Measurements from ENCODE around the gene CNTN1. TPM values are rescaled to one million over a fixed set of nuclear protein-coding genes. Genes with fewer than 3 reads are reported as not detected.

Gene CNTN1
- total and polyA plus RNA-seq, 2 of the 13 experiments (the other 11 are each of a cell fraction or from before 2014, with no cell fraction given): 0.01 to 0.07 TPM

DNA sequence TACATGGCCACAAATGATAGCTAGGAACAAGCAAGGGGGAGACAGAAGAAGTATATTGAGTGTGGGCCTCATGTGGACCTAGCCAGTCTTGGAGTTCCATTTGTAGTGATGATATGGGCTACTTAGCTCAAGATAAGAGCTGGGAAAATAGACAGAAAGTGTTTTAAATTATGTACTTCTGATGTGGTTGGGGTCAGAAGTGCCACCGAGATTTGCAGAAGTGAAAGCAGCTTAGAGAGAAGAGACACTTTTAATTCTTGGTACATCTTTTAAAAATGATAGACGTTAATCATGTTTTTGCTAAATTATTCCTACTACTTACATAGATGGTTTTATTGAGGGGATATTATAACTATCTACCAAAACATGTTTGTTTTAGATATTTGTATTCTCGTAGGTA lies 297.5 kb downstream of the CNTN1 start:
- Histone ChIP-seq H3K27me3 (ENCODE audit: control insufficient read depth in 1 of 2, insufficient read depth in 2 of 2, low read length in 2 of 2) (no peaks in the 10 kb centered on the region), H3K4me1 (ENCODE audit: insufficient read depth, low read length) (no peaks in the 10 kb centered on the region), H3K9ac (ENCODE audit: insufficient read depth, low read depth, low read length) (no peak overlapping the region), H2AFZ (ENCODE audit: low read length) (no peak overlapping the region), H3K36me3 (replicated peaks in 1 of 2; ENCODE audit: control insufficient read depth in 1 of 2, insufficient read depth in 2 of 2, low read length in 2 of 2) (no peaks in the 10 kb centered on the region), H3K4me3 (replicated peaks in 1 of 3; ENCODE audit: insufficient read depth in 1 of 3, low read depth in 2 of 3, low read length in 3 of 3) (no peak overlapping the region), H3K4me2 (ENCODE audit: low read depth, low read length) (no peak overlapping the region), H3K79me2 (ENCODE audit: insufficient read depth, low read length) (no peaks in the 10 kb centered on the region), H3K27ac (ENCODE audit: extremely low read length, insufficient read depth, low read length) (no peak overlapping the region), H3K9me3 (ENCODE audit: low read length) (no peaks in the 10 kb centered on the region), H4K20me1 (ENCODE audit: insufficient read depth, low read length) (no peaks in the 10 kb centered on the region)
- ATAC-seq (no peak), DNase-seq (ENCODE audit: low spot score) (no peak), FAIRE-seq (no peak)
- no TSS peak for BruUV-seq (replicated peaks)
- in situ Hi-C loops (cut with HindIII; ENCODE audit: extremely low pct_ligation_motif_present, low pct_unique_long_range_greater_than_20kb) (no loop called here), intact Hi-C loops (cut with micrococcal nuclease; ENCODE audit: unreplicated experiment) (no loop called here)
- POLR2A ChIA-PET: no interaction called here
- CTCF ChIA-PET (ENCODE audit: low intra/inter-chr PET ratio, low total read pairs): no interaction called here
- WGBS (ENCODE audit: low lambda C conversion rate): 0% methylated on average over 3 of the region's 3 CpGs
- TF ChIP-seq KLF6 (CRISPR knock-in tag; IDR thresholded peaks at IDR 0.05) (no peak), ZNF772 (CRISPR knock-in tag; IDR thresholded peaks at IDR 0.05) (no peak), ZC3H13 (CRISPR knock-in tag; IDR thresholded peaks at IDR 0.05) (no peak), NKX3-1 (CRISPR knock-in tag; IDR thresholded peaks at IDR 0.05) (no peak), ZBTB20 (CRISPR knock-in tag; IDR thresholded peaks at IDR 0.05; ENCODE audit: borderline replicate concordance, low read depth) (no peak)
- TF ChIP-seq, protein P1, sequence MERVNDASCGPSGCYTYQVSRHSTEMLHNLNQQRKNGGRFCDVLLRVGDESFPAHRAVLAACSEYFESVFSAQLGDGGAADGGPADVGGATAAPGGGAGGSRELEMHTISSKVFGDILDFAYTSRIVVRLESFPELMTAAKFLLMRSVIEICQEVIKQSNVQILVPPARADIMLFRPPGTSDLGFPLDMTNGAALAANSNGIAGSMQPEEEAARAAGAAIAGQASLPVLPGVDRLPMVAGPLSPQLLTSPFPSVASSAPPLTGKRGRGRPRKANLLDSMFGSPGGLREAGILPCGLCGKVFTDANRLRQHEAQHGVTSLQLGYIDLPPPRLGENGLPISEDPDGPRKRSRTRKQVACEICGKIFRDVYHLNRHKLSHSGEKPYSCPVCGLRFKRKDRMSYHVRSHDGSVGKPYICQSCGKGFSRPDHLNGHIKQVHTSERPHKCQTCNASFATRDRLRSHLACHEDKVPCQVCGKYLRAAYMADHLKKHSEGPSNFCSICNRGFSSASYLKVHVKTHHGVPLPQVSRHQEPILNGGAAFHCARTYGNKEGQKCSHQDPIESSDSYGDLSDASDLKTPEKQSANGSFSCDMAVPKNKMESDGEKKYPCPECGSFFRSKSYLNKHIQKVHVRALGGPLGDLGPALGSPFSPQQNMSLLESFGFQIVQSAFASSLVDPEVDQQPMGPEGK (CRISPR knock-in tag; IDR thresholded peaks at IDR 0.05): no peak
- TF ChIP-seq, protein P2, sequence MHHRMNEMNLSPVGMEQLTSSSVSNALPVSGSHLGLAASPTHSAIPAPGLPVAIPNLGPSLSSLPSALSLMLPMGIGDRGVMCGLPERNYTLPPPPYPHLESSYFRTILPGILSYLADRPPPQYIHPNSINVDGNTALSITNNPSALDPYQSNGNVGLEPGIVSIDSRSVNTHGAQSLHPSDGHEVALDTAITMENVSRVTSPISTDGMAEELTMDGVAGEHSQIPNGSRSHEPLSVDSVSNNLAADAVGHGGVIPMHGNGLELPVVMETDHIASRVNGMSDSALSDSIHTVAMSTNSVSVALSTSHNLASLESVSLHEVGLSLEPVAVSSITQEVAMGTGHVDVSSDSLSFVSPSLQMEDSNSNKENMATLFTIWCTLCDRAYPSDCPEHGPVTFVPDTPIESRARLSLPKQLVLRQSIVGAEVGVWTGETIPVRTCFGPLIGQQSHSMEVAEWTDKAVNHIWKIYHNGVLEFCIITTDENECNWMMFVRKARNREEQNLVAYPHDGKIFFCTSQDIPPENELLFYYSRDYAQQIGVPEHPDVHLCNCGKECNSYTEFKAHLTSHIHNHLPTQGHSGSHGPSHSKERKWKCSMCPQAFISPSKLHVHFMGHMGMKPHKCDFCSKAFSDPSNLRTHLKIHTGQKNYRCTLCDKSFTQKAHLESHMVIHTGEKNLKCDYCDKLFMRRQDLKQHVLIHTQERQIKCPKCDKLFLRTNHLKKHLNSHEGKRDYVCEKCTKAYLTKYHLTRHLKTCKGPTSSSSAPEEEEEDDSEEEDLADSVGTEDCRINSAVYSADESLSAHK (CRISPR knock-in tag; IDR thresholded peaks at IDR 0.05; ENCODE audit: borderline replicate concordance): no peak
- TF ChIP-seq, protein P3, sequence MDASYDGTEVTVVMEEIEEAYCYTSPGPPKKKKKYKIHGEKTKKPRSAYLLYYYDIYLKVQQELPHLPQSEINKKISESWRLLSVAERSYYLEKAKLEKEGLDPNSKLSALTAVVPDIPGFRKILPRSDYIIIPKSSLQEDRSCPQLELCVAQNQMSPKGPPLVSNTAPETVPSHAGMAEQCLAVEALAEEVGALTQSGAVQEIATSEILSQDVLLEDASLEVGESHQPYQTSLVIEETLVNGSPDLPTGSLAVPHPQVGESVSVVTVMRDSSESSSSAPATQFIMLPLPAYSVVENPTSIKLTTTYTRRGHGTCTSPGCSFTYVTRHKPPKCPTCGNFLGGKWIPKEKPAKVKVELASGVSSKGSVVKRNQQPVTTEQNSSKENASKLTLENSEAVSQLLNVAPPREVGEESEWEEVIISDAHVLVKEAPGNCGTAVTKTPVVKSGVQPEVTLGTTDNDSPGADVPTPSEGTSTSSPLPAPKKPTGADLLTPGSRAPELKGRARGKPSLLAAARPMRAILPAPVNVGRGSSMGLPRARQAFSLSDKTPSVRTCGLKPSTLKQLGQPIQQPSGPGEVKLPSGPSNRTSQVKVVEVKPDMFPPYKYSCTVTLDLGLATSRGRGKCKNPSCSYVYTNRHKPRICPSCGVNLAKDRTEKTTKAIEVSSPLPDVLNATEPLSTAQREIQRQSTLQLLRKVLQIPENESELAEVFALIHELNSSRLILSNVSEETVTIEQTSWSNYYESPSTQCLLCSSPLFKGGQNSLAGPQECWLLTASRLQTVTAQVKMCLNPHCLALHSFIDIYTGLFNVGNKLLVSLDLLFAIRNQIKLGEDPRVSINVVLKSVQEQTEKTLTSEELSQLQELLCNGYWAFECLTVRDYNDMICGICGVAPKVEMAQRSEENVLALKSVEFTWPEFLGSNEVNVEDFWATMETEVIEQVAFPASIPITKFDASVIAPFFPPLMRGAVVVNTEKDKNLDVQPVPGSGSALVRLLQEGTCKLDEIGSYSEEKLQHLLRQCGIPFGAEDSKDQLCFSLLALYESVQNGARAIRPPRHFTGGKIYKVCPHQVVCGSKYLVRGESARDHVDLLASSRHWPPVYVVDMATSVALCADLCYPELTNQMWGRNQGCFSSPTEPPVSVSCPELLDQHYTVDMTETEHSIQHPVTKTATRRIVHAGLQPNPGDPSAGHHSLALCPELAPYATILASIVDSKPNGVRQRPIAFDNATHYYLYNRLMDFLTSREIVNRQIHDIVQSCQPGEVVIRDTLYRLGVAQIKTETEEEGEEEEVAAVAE (CRISPR knock-in tag; IDR thresholded peaks at IDR 0.05; ENCODE audit: borderline replicate concordance): no peak
- TF ChIP-seq, protein P4, sequence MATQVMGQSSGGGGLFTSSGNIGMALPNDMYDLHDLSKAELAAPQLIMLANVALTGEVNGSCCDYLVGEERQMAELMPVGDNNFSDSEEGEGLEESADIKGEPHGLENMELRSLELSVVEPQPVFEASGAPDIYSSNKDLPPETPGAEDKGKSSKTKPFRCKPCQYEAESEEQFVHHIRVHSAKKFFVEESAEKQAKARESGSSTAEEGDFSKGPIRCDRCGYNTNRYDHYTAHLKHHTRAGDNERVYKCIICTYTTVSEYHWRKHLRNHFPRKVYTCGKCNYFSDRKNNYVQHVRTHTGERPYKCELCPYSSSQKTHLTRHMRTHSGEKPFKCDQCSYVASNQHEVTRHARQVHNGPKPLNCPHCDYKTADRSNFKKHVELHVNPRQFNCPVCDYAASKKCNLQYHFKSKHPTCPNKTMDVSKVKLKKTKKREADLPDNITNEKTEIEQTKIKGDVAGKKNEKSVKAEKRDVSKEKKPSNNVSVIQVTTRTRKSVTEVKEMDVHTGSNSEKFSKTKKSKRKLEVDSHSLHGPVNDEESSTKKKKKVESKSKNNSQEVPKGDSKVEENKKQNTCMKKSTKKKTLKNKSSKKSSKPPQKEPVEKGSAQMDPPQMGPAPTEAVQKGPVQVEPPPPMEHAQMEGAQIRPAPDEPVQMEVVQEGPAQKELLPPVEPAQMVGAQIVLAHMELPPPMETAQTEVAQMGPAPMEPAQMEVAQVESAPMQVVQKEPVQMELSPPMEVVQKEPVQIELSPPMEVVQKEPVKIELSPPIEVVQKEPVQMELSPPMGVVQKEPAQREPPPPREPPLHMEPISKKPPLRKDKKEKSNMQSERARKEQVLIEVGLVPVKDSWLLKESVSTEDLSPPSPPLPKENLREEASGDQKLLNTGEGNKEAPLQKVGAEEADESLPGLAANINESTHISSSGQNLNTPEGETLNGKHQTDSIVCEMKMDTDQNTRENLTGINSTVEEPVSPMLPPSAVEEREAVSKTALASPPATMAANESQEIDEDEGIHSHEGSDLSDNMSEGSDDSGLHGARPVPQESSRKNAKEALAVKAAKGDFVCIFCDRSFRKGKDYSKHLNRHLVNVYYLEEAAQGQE (IDR thresholded peaks at IDR 0.05; ENCODE audit: borderline replicate concordance in 1 of 2, low read depth in 1 of 2, low read length in 2 of 2): no peak

Measured in HepG2 (cell line).